ENCODE data around the gene LBHD1.
"Not testable (repeated sequence)": the region's sequence is repeated elsewhere in the genome, so short reads cannot be mapped to it uniquely, and the experiment has no call there.

LBHD1 gene

DNA sequence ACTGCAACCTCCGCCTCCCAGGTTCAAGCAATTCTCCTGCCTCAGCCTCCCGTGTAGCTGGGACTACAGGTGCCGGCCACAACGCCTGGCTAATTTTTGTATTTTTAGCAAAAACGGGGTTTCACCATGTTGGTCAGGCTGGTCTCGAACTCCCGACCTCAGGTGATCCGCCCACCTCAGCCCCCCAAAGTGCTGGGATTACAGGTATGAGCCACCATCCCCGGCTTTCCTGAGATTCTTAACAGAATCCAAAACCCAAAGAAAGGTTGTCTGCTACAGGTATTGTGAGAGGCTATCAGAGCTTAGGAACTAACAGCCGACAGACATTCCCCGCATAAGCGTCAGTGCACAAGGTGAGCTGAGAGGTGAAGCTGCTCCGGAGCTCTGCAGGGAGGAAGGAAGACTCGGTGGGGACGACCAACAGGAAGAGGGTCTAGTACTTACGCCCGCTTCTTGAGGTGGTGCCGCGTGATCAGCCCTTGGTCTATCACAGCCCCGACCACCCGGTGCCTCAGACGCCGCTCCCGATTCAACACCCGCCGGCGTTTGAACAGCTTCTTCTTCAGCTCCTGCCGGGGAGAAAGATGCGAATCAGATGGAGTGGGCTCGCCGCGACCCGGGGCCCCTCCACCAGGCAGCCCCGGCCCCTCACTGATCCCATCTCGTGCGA lies 7.5 kb downstream of the LBHD1 start:
- DNase-seq (ENCODE audit: low read depth, low spot score) = no peak
- TF ChIP-seq CTCF (IDR thresholded peaks at IDR 0.05; ENCODE audit: insufficient read depth, low read length, missing control alignments) = no peak

DNA sequence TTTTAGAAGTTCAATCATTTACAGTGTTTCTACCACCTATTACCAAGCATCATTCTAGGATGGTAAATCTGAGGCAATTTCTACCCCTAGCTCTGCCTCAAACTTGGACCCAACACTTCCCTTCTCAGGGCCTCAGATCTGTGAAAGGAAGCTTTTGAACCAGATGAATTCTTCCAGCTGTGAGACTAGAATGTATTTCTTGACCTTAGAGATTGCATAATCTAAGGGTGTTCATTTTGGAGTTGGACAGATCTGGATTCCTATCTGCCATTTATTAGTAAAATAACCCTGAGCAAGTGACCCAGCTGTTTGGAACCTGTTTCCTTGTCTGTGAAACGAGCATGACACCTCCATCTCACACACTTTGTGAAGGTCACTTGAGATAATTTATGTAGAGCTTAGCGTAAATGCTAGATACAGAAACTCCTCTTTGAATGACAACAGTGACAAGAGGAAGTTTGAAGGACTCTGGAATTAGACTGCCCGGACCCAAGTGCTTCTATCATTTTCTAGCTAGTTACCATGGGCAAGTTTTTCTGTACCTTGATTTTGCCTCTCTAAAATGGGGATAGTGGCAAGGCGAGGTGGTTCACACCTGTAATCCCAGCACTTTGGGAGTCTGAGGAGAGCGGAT lies 15.2 kb downstream of the LBHD1 start:
- CTCF ChIA-PET = interaction anchor here (0.7 to 1.3 kb wide), 3 partner anchors 15 to 130 kb away, joined by 3 read pairs; partner anchors contain the start of genes LBHD1, TMEM179B and UQCC3

More for the DNA sequence above, 7.5 kb downstream of the LBHD1 start:
- POLR2A ChIA-PET = interaction anchor here (0.6 to 3.3 kb wide), 41 partner anchors 7 to 270 kb away, joined by 3 to 58 read pairs (median 8); partner anchors contain the start of genes B3GAT3, EEF1G, GANAB and HNRNPUL2
- H3K4me3 ChIP-seq (ENCODE audit: low read depth, low read length) = peak overlapping the region; percentile 92
- CTCF ChIA-PET = interaction anchor here (0.8 to 6.1 kb wide), 12 partner anchors 10 to 270 kb away, joined by 3 to 26 read pairs (median 3); partner anchors contain the start of genes BSCL2, GNG3 and TUT1

GRCh38 chr11:62654297-62654696 lies 17.8 kb downstream of the LBHD1 start:
- ChIA-PET CTCF (interaction anchor here (0.7 to 2.0 kb wide), 2 partner anchors 9 to 11 kb away, joined by 3 to 6 read pairs; partner anchors contain the start of genes C11orf98 and CSKMT), POLR2A (no interaction called here)
- TF ChIP-seq CTCF (IDR thresholded peaks at IDR 0.05; ENCODE audit: insufficient read depth, low read length, missing control alignments) = no peak
- DNase-seq (ENCODE audit: low read depth, low spot score) = no peak
- no peak overlapping the region for H3K4me3 ChIP-seq (ENCODE audit: low read depth, low read length)

More for the DNA sequence above, 15.2 kb downstream of the LBHD1 start:
- TF ChIP-seq CTCF (IDR thresholded peaks at IDR 0.05; ENCODE audit: insufficient read depth, low read length, missing control alignments) = no peak
- no peak for DNase-seq (ENCODE audit: low read depth, low spot score)
- no peak overlapping the region for H3K4me3 ChIP-seq (ENCODE audit: low read depth, low read length)
- POLR2A ChIA-PET = interaction anchor here (0.6 to 1.8 kb wide), 4 partner anchors 8 to 65 kb away, joined by 3 to 9 read pairs (median 4); partner anchors contain the start of genes C11orf98, CSKMT and TUT1

DNA sequence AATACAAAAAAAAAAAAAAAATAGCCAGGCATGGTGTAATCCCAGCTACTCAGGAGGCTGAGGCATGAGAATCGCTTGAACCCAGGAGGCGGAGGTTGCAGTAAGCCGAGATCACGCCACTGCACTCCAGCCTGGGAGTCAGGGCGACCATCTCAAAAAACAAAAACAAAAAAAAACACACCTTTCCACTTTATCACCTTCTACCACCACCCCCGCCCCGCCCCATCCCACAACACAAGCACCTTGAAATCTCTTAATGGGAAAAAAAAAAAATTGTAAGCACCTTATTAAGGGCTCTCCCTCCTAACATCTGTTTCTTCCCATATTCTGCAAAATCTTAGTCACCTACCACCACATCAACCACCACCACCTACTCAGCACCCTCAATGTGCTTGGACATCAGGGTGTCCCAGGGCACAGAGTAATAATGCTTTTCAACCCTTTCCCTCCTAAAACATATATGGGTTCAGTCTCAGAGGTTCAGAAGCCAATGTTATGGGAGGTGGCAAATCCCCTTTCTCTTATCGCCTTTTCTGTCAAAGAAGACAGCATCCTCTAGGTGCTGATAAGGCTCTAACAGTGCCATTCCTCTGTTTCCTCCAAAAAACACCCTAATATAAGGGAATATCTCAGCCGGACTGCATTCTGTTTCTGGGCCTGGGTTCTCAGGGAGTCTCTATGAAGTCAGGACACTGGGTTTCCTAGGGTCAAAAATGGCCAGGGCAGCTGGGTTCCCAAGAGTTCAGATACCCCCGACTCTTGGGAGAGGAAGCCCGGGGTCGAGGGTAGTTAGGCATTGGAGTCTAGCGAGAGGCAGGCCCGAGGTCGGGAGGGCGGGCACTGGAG lies 19.7 kb downstream of the LBHD1 start:
- POLR2A ChIA-PET = interaction anchor here (0.5 to 1.4 kb wide), 17 partner anchors 8 to 257 kb away, joined by 3 to 58 read pairs (median 4); partner anchors contain the start of genes B3GAT3, C11orf98, CSKMT and LBHD1
- TF ChIP-seq CTCF (IDR thresholded peaks at IDR 0.05; ENCODE audit: insufficient read depth, low read length, missing control alignments) = no peak

DNA sequence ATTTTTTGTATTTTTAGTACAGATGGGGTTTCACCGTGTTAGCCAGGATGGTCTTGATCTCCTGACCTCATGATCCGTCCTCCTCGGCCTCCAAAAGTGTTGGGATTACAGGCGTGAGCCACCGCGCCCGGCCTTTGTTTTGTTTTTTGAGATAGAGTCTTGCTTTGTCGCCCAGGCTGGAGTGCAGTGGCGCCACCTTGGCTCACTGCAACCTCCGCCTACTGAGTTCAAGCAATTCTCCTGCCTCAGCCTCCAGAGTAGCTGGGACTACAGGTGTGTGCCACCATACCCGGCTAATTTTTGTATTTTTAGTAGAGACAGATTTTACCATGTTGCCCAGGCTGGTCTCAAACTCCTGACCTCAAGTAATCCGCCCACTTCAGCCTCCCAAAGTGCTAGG lies 21.8 kb downstream of the LBHD1 start:
- POLR2A ChIA-PET; DNase-seq (ENCODE audit: low read depth, low spot score); H3K4me3 ChIP-seq (ENCODE audit: low read depth, low read length): not testable (repeated sequence)
- CTCF ChIA-PET = interaction anchor here (0.9 kb wide), 1 partner anchor 255 kb away, joined by 3 read pairs; no protein-coding TSS in a partner anchor

More for the DNA sequence above, 19.7 kb downstream of the LBHD1 start:
- no peak for DNase-seq (ENCODE audit: low read depth, low spot score)
- peak overlapping the region; percentile 83 for H3K4me3 ChIP-seq (ENCODE audit: low read depth, low read length)
- CTCF ChIA-PET = interaction anchor here (0.9 kb wide), 1 partner anchor 43 kb away, joined by 4 read pairs; no protein-coding TSS in a partner anchor

DNA sequence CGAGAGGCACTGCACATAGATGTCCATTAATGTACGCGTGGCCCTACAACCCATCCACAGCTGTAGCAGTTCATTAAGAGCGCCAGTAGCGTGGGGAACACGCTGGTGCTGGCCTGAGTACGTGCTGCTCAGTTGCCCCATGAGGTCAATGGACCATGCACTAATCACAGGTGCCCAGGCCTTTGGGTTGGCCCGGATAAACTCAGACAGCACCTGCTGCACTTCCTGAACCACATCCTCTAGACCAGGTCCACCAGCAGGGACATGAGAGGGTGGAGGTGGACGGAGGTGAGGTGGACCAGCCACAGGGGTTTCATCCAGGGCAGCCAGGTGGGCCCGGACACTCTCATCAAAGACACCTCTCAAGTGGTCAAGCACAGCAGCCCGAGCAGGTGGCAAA lies 22.6 kb downstream of the LBHD1 start:
- POLR2A ChIA-PET = interaction anchor here (2.3 kb wide), 1 partner anchor 16 kb away, joined by 25 read pairs; the partner anchor contains the start of genes C11orf98 and CSKMT
- CTCF ChIA-PET = interaction anchor here (1.4 kb wide), 1 partner anchor 30 kb away, joined by 4 read pairs; no protein-coding TSS in a partner anchor
- no peak overlapping the region for H3K4me3 ChIP-seq (ENCODE audit: low read depth, low read length)
- TF ChIP-seq CTCF (IDR thresholded peaks at IDR 0.05; ENCODE audit: insufficient read depth, low read length, missing control alignments) = no peak
- DNase-seq (ENCODE audit: low read depth, low spot score) = no peak
